HTERT RPE-1 (cell line): ENCODE results near the gene RPP14.

Experiments used
- in situ Hi-C: fragments of 300-500 bp; cut with MboI; formaldehyde crosslinking; loops from 4 replicates; pipeline ENCODE4 v1.14.3; 2020; ENCODE audit warnings: low sequenced_read_pairs

The RPP14 gene

GRCh38 chr3:58353722-58354553, 47.9 kb downstream of the RPP14 start:
- in situ Hi-C loops = no loop called here

- in situ Hi-C loops = no loop called here
These were observed 49.1 kb downstream of the RPP14 start for GRCh38 chr3:58355179-58355578.

GRCh38 chr3:58356054-58356453, 50.0 kb downstream of the RPP14 start:
- in situ Hi-C loops = no loop called here

- in situ Hi-C loops = no loop called here
These were observed 51.4 kb downstream of the RPP14 start for GRCh38 chr3:58357402-58357801.

- in situ Hi-C loops = no loop called here
These were observed 52.0 kb downstream of the RPP14 start for GRCh38 chr3:58358092-58358491.

- in situ Hi-C loops = no loop called here
These were observed 52.8 kb downstream of the RPP14 start for GRCh38 chr3:58358808-58359207.

- in situ Hi-C loops = no loop called here
These were observed 53.6 kb downstream of the RPP14 start for GRCh38 chr3:58359621-58360020.

- in situ Hi-C loops = no loop called here
These were observed 55.8 kb downstream of the RPP14 start for GRCh38 chr3:58361866-58362265.

GRCh38 chr3:58366699-58367098, 60.7 kb downstream of the RPP14 start:
- in situ Hi-C loops = no loop called here

GRCh38 chr3:58369038-58369437, 63.0 kb downstream of the RPP14 start:
- in situ Hi-C loops = no loop called here
